ENCODE measurements around the gene TMC5. TPM values are rescaled to one million over a fixed set of nuclear protein-coding genes. Genes with fewer than 3 reads are reported as not detected.

Gene TMC5
- total and polyA plus RNA-seq, 2 of the 4 experiments (the other 2 are of a cell fraction): not detected

GRCh38 chr16:19375561-19376158, 42.0 kb upstream of the TMC5 start:
- Histone ChIP-seq H4K5ac (ENCODE audit: low read depth, low read length) (no peak overlapping the region), H3K9me1 (ENCODE audit: insufficient read depth, low read length) (no peaks in the 10 kb centered on the region), H3K4me3 (ENCODE audit: insufficient read depth, low read depth, low read length) (no peak overlapping the region), H4K91ac (ENCODE audit: insufficient read depth, low read depth, low read length) (no peak overlapping the region), H2AK9ac (replicated peaks; ENCODE audit: low read depth, low read length, poor library complexity) (no peak overlapping the region), H3K4me1 (ENCODE audit: control insufficient read depth, insufficient read depth, low read length) (no peaks in the 10 kb centered on the region), H3K9me3 (ENCODE audit: control insufficient read depth, insufficient read depth, low read length) (no peaks in the 10 kb centered on the region), H3K14ac (replicated peaks; ENCODE audit: low read depth, low read length) (no peak overlapping the region), H3K18ac (ENCODE audit: low read depth, low read length) (no peak overlapping the region), H4K8ac (ENCODE audit: low read depth in 2 of 2, low read length in 2 of 2) (no peak overlapping the region), H2BK20ac (ENCODE audit: low read depth, low read length) (no peak overlapping the region), H3K27me3 (ENCODE audit: control insufficient read depth, insufficient read depth, low read length) (peaks cover 4% of the 10 kb centered on the region), H2BK15ac (ENCODE audit: low read depth, low read length) (no peak overlapping the region), H3K4ac (ENCODE audit: low read depth, low read length) (no peak overlapping the region), H3K36me3 (ENCODE audit: control insufficient read depth, insufficient read depth, low read length) (no peaks in the 10 kb centered on the region), H3K56ac (ENCODE audit: extremely low read depth, insufficient read depth, low read length) (no peak overlapping the region), H3K79me1 (ENCODE audit: low read depth in 1 of 2, low read length in 2 of 2) (no peaks in the 10 kb centered on the region), H2AK5ac (ENCODE audit: low read depth, low read length) (no peak overlapping the region), H2BK5ac (ENCODE audit: low read depth, low read length, poor library complexity, severe bottlenecking) (no peak overlapping the region), H2BK120ac (ENCODE audit: low read depth, low read length) (no peak overlapping the region), H3K23ac (ENCODE audit: low read depth, low read length) (no peak overlapping the region), H3K27ac (ENCODE audit: insufficient read depth, low read length) (no peak overlapping the region), H3K9ac (ENCODE audit: low read depth, low read length) (no peak overlapping the region), H4K20me1 (ENCODE audit: insufficient read depth, low read length) (no peaks in the 10 kb centered on the region), H3K4me2 (ENCODE audit: low read depth, low read length) (no peak overlapping the region), H2AFZ (replicated peaks; ENCODE audit: low read length, poor library complexity) (no peak overlapping the region)
- ChIA-PET CTCF (interaction anchor here (1.0 kb wide), 1 partner anchor 290 kb away, joined by 7 read pairs; no protein-coding TSS in a partner anchor), POLR2A (ENCODE audit: unreplicated experiment) (no interaction called here)
- BruUV-seq (replicated peaks): no TSS peak
- in situ Hi-C loops (cut with MboI; ENCODE audit: low sequenced_read_pairs) (loop anchor here (5.0 to 10.0 kb wide), 3 partner anchors 221 to 391 kb away; partner anchors contain the start of gene TMC7), dilution Hi-C loops (cut with HindIII; ENCODE audit: low sequenced_read_pairs, unreplicated experiment) (no loop called here), intact Hi-C loops (cut with micrococcal nuclease) (loop anchor here (1.0 kb wide), 3 partner anchors 208 to 392 kb away; partner anchors contain the start of gene TMC7)
- no peak for TF ChIP-seq NFE2L2 (IDR thresholded peaks at IDR 0.05; ENCODE audit: low read depth, low read length)
- no peak for TF ChIP-seq MAZ (IDR thresholded peaks at IDR 0.05; ENCODE audit: borderline replicate concordance, low read depth, low read length)
- TF ChIP-seq CHD1 (IDR thresholded peaks at IDR 0.05; ENCODE audit: low read depth, low read length): no peak
- peak; percentile 96 for TF ChIP-seq RAD21 (IDR thresholded peaks at IDR 0.05; ENCODE audit: low read length)
- TF ChIP-seq RCOR1 (IDR thresholded peaks at IDR 0.05; ENCODE audit: insufficient replicate concordance, low read length): no peak
- TF ChIP-seq RFX5 (IDR thresholded peaks at IDR 0.05; ENCODE audit: low read depth, low read length): no peak
- TF ChIP-seq CEBPB (IDR thresholded peaks at IDR 0.05; ENCODE audit: low read depth, low read length): no peak
- peak; percentile 92 for TF ChIP-seq CTCF (conservative IDR thresholded peaks at IDR 0.05; ENCODE audit: low read depth, low read length)
- no peak for TF ChIP-seq FOS (IDR thresholded peaks at IDR 0.05; ENCODE audit: low read depth, low read length)
- TF ChIP-seq, protein P1, sequence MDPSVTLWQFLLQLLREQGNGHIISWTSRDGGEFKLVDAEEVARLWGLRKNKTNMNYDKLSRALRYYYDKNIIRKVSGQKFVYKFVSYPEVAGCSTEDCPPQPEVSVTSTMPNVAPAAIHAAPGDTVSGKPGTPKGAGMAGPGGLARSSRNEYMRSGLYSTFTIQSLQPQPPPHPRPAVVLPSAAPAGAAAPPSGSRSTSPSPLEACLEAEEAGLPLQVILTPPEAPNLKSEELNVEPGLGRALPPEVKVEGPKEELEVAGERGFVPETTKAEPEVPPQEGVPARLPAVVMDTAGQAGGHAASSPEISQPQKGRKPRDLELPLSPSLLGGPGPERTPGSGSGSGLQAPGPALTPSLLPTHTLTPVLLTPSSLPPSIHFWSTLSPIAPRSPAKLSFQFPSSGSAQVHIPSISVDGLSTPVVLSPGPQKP (IDR thresholded peaks at IDR 0.05; ENCODE audit: borderline replicate concordance, low read depth, low read length): no peak
- TF ChIP-seq, protein P2, sequence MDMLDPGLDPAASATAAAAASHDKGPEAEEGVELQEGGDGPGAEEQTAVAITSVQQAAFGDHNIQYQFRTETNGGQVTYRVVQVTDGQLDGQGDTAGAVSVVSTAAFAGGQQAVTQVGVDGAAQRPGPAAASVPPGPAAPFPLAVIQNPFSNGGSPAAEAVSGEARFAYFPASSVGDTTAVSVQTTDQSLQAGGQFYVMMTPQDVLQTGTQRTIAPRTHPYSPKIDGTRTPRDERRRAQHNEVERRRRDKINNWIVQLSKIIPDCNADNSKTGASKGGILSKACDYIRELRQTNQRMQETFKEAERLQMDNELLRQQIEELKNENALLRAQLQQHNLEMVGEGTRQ (IDR thresholded peaks at IDR 0.05; ENCODE audit: low read depth, low read length): peak; percentile 54
- TF ChIP-seq SMC3 (IDR thresholded peaks at IDR 0.05; ENCODE audit: low read depth, low read length): peak; percentile 94
- no peak for TF ChIP-seq BHLHE40 (IDR thresholded peaks at IDR 0.05; ENCODE audit: low read depth, low read length)
- no peak for TF ChIP-seq MXI1 (IDR thresholded peaks at IDR 0.05; ENCODE audit: borderline replicate concordance, low read depth, low read length)
- no peak for TF ChIP-seq MAFK (IDR thresholded peaks at IDR 0.05; ENCODE audit: low read depth, low read length)
- TF ChIP-seq POLR2A (IDR thresholded peaks at IDR 0.05; ENCODE audit: low read depth, low read length): 0 out of 2 replicates have a peak, but pooled peaks have one; percentile 29
- DNase-seq (peak; percentile 56), ATAC-seq (ENCODE audit: low read depth) (peak; percentile 96)
- no CpG with 5 or more reads among the region's 4 CpGs for WGBS, 2 experiments (ENCODE audit: extremely low coverage in 2 of 2, insufficient read length in 1 of 2)

Data from IMR-90 (cell line).